Measurements from ENCODE around the gene PCDHGB4.

PCDHGB4 gene

DNA sequence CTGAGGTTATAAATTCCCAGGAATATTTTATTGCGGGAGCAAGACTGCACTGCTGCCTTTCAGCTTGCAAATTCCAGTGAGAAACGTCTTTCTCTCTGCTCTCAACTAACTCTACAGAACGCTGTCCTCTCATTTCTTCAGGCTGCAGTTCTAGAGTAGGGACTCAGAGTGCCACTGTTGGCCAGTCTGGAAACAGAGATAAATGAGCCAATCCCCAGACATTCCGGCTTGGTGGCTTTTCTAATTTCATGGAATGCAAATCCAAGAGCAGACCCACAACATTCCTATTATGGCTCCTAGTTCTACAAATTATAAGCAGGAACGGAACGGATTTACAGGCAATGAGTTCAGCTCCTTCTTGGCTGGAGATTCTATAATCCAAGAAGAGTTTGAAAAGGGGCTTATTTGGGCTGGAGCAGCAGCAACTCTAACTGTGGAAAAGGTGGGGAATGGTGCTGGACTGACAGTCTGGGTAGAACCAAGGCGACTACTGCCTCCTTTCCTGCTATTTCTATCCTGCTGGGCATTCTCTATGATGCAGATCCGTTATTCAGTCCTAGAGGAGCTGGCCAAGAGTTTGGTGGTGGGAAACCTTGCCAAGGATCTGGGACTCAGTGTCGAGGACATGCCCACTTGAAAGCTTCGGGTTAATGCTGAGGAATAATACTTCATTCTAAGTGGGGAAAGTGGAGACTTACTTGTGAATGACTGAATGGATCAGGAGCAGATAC is 52.1 kb downstream of the PCDHGB4 start (continued):
- TF ChIP-seq, protein P1, sequence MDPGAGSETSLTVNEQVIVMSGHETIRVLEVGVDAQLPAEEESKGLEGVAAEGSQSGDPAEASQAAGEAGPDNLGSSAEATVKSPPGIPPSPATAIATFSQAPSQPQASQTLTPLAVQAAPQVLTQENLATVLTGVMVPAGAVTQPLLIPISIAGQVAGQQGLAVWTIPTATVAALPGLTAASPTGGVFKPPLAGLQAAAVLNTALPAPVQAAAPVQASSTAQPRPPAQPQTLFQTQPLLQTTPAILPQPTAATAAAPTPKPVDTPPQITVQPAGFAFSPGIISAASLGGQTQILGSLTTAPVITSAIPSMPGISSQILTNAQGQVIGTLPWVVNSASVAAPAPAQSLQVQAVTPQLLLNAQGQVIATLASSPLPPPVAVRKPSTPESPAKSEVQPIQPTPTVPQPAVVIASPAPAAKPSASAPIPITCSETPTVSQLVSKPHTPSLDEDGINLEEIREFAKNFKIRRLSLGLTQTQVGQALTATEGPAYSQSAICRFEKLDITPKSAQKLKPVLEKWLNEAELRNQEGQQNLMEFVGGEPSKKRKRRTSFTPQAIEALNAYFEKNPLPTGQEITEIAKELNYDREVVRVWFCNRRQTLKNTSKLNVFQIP (CRISPR knock-in tag; IDR thresholded peaks at IDR 0.05; ENCODE audit: borderline replicate concordance, low read depth) = no peak

Measured in SK-N-SH treated with all-trans-retinoic acid at 6 μM for 48 hours (cell line).